Endothelial cell (in vitro differentiated cells): Measurements from ENCODE around the gene SH2D2A. TPM values are rescaled to one million over a fixed set of nuclear protein-coding genes. Genes with fewer than 3 reads are reported as not detected.

Experiments
- DNase-seq: peaks from one replicate; pipeline ENCODE4 v3.0.0; 2021; ENCODE audit warnings: low spot score
- H3K27ac Mint-ChIP-seq: one replicate; pipeline ENCODE4 v1.8.0; 2021; ENCODE audit warnings: mixed read lengths, inconsistent platforms; ENCODE audit not compliant: unreplicated experiment
- H3K27me3 Mint-ChIP-seq: one replicate; pipeline ENCODE4 v1.8.0; 2021; ENCODE audit warnings: mild to moderate bottlenecking, moderate library complexity, mixed read lengths, inconsistent platforms; ENCODE audit not compliant: unreplicated experiment
- H3K36me3 Mint-ChIP-seq: one replicate; pipeline ENCODE4 v1.8.0; 2021; ENCODE audit warnings: mild to moderate bottlenecking, low read depth, mixed read lengths, inconsistent platforms; ENCODE audit not compliant: unreplicated experiment
- H3K4me1 Mint-ChIP-seq: one replicate; pipeline ENCODE4 v1.8.0; 2021; ENCODE audit warnings: mild to moderate bottlenecking, mixed read lengths, inconsistent platforms; ENCODE audit not compliant: unreplicated experiment
- H3K4me3 Mint-ChIP-seq: one replicate; pipeline ENCODE4 v1.8.0; 2021; ENCODE audit warnings: mild to moderate bottlenecking, mixed read lengths, inconsistent platforms; ENCODE audit not compliant: unreplicated experiment
- H3K9me3 Mint-ChIP-seq: one replicate; pipeline ENCODE4 v1.8.0; 2021; ENCODE audit warnings: mixed read lengths, inconsistent platforms; ENCODE audit not compliant: unreplicated experiment
- total RNA-seq: library from RNA; stranded (reverse); fragmentation: NEBNext Ultra II Directional; extraction: Animal tissue kit (Norgen Biotek cat#: 25700); gene quantifications from one replicate; pipeline ENCODE4 v1.2.1, GENCODE V29; 2021; ENCODE audit not compliant: unreplicated experiment
- TF ChIP-seq, protein P1 (sequence below): fragments of 200-600 bp; sonication (generic); IDR thresholded peaks from one replicate; pipeline ENCODE4 v1.5.0; 2021; ENCODE audit warnings: antibody characterized with exemption; ENCODE audit not compliant: unreplicated experiment

The SH2D2A gene
- total RNA-seq, 1 donor from 2014 or later: not detected

GRCh38 chr1:156815961-156816422, 656 bp downstream of the SH2D2A start:
- Mint-ChIP-seq H3K4me1 (peaks cover 4% of the 10 kb centered on the region), H3K27me3 (peaks cover 18% of the 10 kb centered on the region)

DNA sequence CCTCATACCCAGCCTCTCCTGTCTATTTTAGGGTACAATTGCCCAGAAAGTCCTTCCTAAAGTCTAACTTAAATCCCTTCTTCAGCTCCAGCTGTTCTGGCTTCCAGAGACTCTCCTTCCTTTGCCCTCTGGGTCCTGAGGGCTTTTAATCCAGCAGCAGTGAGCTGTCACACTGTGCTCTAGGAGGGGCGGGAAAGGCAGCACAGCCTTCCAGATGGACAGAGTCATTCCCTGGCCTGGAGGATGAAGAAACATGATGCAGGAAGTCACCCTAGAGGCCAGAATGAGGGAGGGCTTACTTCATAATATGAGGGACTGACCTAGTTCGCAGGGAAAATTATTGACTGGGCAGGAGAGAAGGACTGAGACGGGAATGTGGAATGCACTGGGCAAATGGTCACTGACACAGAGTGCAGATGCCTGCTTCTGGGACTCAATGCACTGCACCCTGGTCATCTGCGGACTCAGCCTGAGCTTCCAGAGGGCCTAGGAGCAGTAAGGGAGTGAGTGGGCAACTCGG, 1.3 kb downstream of the SH2D2A start:
- Mint-ChIP-seq H3K4me1 (peaks cover 4% of the 10 kb centered on the region), H3K9me3 (no peaks in the 10 kb centered on the region), H3K36me3 (peaks cover 5% of the 10 kb centered on the region), H3K27me3 (peaks cover 19% of the 10 kb centered on the region), H3K27ac (no peak overlapping the region), H3K4me3 (peak overlapping the region; percentile 3)
- DNase-seq: no peak
- TF ChIP-seq, protein P1, sequence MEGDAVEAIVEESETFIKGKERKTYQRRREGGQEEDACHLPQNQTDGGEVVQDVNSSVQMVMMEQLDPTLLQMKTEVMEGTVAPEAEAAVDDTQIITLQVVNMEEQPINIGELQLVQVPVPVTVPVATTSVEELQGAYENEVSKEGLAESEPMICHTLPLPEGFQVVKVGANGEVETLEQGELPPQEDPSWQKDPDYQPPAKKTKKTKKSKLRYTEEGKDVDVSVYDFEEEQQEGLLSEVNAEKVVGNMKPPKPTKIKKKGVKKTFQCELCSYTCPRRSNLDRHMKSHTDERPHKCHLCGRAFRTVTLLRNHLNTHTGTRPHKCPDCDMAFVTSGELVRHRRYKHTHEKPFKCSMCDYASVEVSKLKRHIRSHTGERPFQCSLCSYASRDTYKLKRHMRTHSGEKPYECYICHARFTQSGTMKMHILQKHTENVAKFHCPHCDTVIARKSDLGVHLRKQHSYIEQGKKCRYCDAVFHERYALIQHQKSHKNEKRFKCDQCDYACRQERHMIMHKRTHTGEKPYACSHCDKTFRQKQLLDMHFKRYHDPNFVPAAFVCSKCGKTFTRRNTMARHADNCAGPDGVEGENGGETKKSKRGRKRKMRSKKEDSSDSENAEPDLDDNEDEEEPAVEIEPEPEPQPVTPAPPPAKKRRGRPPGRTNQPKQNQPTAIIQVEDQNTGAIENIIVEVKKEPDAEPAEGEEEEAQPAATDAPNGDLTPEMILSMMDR: no peak

More at GRCh38 chr1:156815961-156816422, 656 bp downstream of the SH2D2A start:
- Mint-ChIP-seq H3K4me3 (no peak overlapping the region), H3K27ac (no peak overlapping the region), H3K36me3 (peaks cover 5% of the 10 kb centered on the region), H3K9me3 (no peaks in the 10 kb centered on the region)
- TF ChIP-seq, protein P1: no peak
- DNase-seq: no peak

- Mint-ChIP-seq H3K27me3 (peaks cover 19% of the 10 kb centered on the region), H3K9me3 (no peaks in the 10 kb centered on the region), H3K4me1 (peaks cover 4% of the 10 kb centered on the region), H3K36me3 (peaks cover 5% of the 10 kb centered on the region), H3K27ac (peak overlapping the region; percentile 57), H3K4me3 (peak overlapping the region; percentile 51)
- no peak for DNase-seq
- TF ChIP-seq, protein P1: no peak
Observed at GRCh38 chr1:156814571-156815260, 1.9 kb downstream of the SH2D2A start.

DNA sequence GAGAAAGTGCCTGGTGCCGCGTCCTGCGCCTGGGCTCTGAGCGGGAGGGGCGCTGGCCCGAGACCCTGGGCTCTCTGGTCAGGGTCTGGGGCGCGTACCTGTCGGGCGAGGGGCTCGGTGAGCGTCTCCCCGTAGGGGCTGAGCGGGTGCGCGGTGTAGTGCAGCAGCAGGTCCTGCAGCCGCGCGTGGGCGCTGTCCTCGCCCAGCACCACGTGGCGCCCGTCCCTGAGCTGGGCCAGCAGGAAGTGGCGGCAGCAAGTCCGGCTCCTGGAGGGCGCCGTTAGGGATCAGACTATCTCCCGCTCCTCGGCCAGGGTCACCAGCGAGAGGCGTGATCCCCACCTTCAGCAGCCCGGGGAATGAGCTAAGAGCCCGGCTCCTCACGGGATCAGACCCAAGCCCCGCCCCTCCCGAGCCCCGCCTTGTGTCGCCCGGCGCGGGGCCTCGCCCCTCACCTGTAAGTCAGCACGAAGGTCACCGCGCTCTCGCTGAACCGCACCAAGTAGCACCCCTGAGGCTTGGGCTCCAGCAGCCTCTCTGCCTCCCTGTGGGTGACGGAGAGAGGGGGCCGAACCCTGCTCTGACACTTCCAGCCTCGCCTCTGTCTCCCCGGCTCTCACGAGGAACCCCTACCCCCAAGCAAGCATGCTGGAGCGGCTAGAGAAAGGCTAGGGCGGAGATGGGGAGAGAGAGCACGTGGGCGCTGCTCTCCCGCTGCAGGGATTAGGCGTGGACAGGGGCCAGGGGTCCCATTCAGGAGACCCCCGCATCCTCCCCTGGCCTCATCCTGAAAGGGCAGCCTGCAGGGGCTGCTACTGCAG, 2.7 kb downstream of the SH2D2A start:
- peaks cover 19% of the 10 kb centered on the region for H3K27me3 Mint-ChIP-seq
- H3K4me1 Mint-ChIP-seq: peaks cover 4% of the 10 kb centered on the region
- TF ChIP-seq, protein P1: peak; percentile 19
- H3K9me3 Mint-ChIP-seq: no peaks in the 10 kb centered on the region
- peaks cover 5% of the 10 kb centered on the region for H3K36me3 Mint-ChIP-seq
- peak overlapping the region; percentile 51 for H3K4me3 Mint-ChIP-seq
- H3K27ac Mint-ChIP-seq: no peak overlapping the region
- DNase-seq: peak; percentile 64
